Mononuclear cell (primary cell): ENCODE measurements around the gene CRADD. TPM values are rescaled to one million over a fixed set of nuclear protein-coding genes. Genes with fewer than 3 reads are reported as not detected.
"Not testable (repeated sequence)": the region's sequence is repeated elsewhere in the genome, so short reads cannot be mapped to it uniquely, and the experiment has no call there.

Experiments
- H3K27me3 ChIP-seq: 2 replicates; pipeline ENCODE4 v1.6.0; 2011; ENCODE audit warnings: low read length, control low read depth; ENCODE audit not compliant: insufficient read depth
- H3K4me1 ChIP-seq: 2 replicates; pipeline ENCODE4 v1.5.1; 2011; ENCODE audit warnings: mild to moderate bottlenecking, low read length, control low read depth; ENCODE audit not compliant: insufficient read depth
- H3K4me3 ChIP-seq: 2 replicates; pipeline ENCODE4 v1.5.1; 2011; ENCODE audit warnings: mild to moderate bottlenecking, low read length, moderate library complexity
- H3K9me3 ChIP-seq: 2 replicates; pipeline ENCODE4 v1.5.1; 2011; ENCODE audit warnings: low read depth, mild to moderate bottlenecking, control low read depth, low read length
- total RNA-seq: library from RNA; depleted of rRNA; stranded (reverse); fragments of >200 nt; gene quantifications from one replicate; pipeline ENCODE4 v1.2.3, GENCODE V29; 2012

Gene CRADD
- total RNA-seq, 1 donor: 7.5 TPM

DNA sequence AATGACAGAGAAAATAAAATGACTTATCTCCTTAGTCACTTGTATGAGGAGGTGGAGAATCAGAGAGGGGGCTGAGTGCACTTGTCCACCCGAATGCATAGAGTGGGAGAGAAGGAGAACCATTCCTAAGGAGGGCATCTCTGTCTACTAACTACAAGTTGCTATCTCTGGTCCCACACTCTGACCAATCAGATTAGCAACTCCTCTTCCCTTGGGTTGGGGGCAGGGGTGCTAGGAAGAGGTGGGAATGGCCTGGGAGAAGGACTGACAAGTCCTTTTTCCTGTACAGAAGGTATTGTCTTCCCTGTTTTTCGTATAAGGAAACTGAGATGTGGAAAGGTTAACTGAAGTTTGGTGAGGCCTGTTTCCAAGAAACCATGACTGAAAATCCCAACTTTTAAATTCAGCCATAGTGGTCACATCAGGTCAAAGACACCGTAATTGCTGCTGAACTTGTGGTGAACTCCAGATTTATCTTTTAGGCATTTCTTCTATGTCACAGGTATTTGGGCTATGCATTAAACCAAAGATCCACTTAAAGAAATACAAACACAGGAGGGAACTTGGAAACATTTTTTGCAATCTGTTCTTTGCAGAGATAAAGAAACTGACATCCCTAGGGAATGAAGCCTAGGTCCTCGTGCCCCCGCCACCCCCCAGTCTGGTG lies 207.8 kb downstream of the CRADD start:
- Histone ChIP-seq H3K9me3 (no peaks in the 10 kb centered on the region), H3K27me3 (no peaks in the 10 kb centered on the region), H3K4me1 (peaks cover 4% of the 10 kb centered on the region), H3K4me3 (no peak overlapping the region)

DNA sequence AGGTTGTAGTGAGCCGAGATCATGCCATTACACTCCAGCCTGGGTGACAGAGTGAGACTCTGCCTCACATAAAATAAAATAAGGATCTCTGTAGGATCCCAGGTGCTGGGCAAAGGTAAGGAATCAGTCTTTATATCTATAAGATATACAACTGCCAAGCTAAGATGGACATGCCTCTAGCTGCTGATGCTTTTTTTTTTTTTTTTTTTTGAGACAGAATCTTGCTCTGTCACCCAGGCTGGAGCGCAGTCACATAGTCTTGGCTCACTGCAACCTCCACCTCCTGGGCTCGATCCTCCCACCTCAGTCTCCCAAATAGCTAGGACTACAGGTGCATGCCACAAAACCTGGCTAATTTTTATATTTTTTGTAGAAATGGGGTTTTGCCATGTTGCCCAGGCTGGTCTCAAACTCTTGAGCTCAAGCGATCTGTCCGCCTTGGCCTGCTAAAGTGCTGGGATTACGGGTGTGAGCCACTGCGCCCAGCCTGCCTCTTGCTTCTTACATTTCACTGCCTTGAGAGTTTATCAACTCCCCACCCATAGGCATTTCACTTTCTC lies 208.9 kb downstream of the CRADD start:
- H3K27me3 ChIP-seq, H3K4me3 ChIP-seq, H3K9me3 ChIP-seq, H3K4me1 ChIP-seq: not testable (repeated sequence)

DNA sequence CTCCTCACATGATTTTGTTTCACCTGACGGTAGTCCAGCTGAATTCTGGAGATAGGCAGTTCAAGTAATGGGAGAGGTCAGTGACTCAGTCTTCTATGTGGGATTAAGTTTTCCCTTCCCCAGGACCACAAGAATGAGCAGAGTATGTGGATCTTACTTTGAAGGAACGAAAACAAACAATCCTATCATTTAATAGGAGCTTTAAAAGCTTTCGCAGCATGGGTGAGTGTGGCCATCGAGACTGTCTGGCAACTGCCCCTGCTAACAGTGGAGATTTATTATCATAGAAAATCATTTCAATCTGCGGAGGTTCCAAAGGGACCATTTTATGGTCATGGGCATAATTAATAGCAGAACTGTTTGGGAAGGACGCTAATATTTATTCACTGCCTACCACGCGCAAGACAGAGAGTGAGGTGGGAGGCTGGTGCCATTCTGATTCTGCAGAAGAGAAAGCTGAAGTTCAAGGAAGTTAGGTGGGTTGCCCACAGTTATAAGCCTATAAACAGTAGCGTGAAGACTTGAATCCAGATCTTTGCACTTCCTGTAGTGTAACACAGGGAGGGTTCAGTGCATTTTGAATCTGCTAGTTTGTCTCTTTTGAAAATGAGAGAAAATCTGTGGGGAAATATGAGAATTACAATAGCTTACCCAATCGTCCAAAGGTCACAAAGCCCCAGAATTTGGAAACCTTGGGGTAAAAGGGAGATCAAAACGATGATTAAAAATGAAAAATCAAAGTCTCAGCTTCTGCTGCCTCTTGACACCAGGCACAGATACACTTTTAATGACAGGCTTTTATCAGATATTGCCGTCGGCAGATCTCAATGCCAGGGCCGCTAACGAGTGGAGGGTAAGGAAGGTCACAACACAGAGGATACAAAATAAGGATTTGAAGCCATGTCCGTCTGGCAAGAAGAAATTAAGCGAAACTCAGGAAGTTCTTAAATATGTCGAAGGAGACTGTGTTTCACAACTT lies 209.6 kb downstream of the CRADD start:
- no peaks in the 10 kb centered on the region for H3K27me3 ChIP-seq
- no peak overlapping the region for H3K4me3 ChIP-seq
- H3K4me1 ChIP-seq: no peaks in the 10 kb centered on the region
- H3K9me3 ChIP-seq: no peaks in the 10 kb centered on the region

DNA sequence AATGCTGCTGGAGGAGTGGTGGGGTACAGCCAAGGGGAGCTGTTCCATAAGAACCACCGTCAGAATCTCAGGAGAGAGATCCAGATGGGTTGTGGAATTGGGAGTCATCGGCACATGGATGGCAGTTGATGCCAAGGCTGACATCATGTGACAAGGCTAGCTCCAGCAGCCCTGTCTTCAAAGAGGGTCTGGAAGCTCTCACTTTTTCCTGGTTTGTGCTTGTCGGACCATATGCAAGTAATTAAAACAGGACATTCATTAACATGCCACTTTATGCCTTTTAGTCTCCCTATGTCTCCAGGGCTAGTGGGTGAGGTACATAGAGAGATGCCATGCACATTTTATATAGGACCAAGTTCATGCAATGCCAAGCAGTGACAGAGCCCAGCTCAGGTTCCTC lies 211.8 kb downstream of the CRADD start:
- no peak overlapping the region for H3K4me3 ChIP-seq
- H3K4me1 ChIP-seq: no peaks in the 10 kb centered on the region
- no peaks in the 10 kb centered on the region for H3K9me3 ChIP-seq
- H3K27me3 ChIP-seq: no peaks in the 10 kb centered on the region

DNA sequence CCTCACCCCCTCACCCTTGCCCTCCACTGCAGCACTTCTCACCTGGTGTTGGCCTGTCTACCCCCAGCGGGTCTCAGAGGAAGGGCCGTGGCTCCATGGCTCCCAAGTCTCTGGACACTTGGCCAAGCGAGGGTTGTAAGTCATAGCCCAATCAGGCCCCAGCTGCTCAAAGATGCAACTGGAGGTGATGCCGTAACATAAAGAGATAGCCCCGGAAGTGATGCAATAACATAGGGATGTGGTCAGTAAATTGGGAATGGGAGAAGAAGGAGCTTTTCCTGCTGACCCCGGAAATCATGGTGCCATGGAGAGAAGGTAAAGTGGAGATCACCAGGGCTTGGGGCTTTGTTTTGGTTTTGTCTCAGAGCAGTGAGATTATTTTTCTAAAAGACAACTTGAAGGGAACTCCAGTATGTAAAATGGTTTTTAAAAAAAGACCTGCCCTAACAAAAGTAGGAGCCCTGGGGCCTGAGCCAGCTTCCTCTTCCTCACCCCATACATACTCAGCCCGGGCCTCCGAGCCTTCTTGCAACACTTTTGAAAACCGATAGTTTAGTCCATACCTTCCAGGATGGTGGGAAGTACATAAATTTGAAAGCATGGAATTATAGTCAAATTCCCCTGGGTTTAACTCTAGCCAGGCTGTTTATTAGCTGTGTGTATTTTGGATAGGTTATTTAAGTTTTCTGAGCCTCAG lies 212.5 kb downstream of the CRADD start:
- H3K4me3 ChIP-seq: no peak overlapping the region
- H3K9me3 ChIP-seq: no peaks in the 10 kb centered on the region
- no peaks in the 10 kb centered on the region for H3K27me3 ChIP-seq
- H3K4me1 ChIP-seq: peaks cover 4% of the 10 kb centered on the region

DNA sequence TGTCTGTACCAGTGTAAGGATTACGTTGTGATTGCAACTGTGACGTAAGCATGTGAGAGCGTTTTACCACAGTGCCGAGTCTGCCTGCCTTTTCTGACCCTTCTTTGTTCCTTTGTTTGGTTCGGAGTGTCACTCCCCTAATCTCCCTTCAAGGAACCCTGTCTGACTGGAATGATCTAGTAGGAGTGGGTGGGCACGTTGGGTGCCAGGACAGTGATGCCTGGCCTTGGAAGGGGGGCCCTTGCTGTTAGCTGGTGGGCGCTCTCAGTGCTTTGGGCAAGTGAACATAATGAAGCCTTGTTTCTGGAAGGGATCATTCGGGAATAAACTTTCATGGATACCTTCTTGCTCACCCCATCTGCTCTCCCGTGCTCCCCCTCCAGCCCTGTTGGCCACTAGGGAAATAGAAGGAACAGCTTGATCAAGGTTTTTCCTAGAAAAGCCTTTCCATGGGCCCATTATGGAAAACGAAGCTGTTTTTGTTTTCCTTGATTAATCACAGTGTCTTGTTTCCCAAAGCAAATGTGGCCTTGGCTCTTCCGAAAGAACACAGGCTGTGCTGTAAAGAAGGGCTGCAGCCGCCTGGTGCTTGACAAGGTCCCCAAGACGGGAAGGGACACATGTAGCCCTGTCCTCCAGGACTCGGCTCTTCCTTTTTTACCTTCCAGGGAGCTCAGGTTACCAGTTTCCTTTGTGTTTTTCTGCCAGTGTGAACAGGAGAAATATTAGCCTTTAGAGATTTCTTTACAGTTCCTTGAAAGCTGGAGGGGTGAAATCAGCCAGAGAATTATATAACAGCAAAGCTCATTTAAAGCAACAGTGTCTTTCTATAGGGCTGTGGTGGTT lies 215.5 kb downstream of the CRADD start:
- H3K4me1 ChIP-seq: peaks cover 6% of the 10 kb centered on the region
- no peaks in the 10 kb centered on the region for H3K27me3 ChIP-seq
- H3K9me3 ChIP-seq: no peaks in the 10 kb centered on the region
- H3K4me3 ChIP-seq: no peak overlapping the region

DNA sequence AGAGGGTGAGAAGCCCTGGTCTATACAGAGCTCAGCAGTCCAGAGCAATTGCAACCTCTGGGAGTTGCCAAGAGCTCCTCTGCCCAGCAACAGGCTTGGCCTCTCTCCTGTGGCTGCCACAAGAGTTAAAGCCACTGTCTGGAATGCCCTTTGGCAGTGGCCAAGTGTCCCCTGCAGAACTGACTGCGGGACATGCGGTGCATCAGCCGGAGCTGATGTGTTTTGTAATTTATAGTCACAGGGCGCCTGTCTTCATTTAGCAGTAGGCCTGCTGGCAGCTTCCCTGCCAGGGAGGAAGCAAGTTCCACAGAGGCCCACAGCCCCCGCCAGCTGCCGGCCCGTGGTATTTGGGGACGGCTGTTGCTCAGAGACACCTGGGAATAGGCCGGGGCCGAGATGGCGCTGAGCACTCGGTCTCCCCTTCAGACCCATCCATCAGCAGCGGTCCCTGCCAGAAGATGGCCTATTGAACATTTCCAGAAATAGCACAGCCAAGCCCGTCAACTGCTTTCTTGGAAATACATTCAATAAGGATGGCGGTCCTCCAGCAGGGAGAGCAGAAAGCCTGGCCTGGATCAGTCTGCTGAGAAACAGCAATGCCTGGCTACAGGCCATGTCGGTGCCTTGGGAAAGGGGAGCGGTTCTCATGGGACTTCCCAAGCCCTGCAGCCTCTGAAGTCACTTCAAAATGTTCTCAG lies 217.4 kb downstream of the CRADD start:
- H3K27me3 ChIP-seq: no peaks in the 10 kb centered on the region
- peaks cover 13% of the 10 kb centered on the region for H3K4me1 ChIP-seq

DNA sequence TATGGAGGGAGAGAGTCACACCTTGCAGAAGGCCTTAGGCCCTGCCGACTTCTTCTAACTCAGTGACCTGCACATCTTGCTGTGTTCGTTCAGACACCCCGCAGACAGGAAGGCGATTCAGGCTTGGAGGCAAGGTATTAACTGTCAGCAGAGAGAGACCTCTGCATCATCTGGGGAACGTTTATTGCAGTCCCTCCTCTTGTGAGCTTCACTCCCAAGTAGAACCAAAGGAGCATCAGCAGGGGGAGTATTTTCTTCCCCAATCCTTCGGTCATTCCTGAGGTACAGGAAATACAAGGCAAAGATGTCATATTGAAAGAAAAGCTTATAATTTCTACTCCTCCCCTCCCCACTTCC lies 217.9 kb downstream of the CRADD start:
- Histone ChIP-seq H3K4me1 (peaks cover 13% of the 10 kb centered on the region), H3K27me3 (no peaks in the 10 kb centered on the region), H3K4me3 (no peak overlapping the region), H3K9me3 (no peaks in the 10 kb centered on the region)

More for the DNA sequence above, 217.4 kb downstream of the CRADD start:
- Histone ChIP-seq H3K9me3 (no peaks in the 10 kb centered on the region), H3K4me3 (no peak overlapping the region)

DNA sequence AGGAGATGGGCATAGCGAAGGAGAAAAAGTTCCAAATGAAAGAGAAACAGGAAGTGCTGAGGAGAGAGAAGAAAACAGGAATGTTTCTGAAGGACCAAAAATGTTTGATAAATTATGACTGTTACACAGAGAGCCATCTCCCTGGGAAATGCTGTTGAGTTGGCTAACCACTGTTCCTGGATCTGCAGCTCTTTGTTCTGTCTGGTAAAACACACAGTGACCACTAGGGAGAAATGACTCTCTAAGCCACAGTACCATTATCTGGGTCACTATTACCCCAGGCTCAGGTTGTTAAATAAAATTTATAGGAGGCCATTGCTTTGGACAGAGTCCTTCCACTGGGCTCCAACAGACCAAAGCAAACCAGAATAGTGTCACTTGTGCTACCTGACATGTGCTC lies 219.3 kb downstream of the CRADD start:
- Histone ChIP-seq H3K27me3 (no peaks in the 10 kb centered on the region), H3K4me1 (peaks cover 13% of the 10 kb centered on the region), H3K4me3 (no peak overlapping the region), H3K9me3 (no peaks in the 10 kb centered on the region)

DNA sequence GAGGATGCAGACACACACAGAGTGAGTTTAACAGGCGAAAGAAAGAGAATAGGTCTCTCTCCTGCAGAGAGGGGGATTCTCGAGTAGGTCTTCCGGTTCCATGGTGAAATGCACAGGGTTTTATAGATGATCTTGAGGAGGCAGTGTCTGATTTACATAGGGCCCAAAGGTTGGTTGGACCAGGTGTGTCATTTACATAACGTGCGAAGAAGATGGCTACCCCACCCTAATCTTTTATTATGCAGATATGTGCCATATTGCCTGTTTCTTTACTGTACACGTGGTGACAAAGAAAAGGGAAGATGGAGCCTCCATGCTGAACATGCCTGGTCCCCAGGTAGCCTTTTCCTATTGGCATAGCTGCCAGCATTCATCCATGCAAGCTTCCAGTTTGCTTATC lies 219.8 kb downstream of the CRADD start:
- Histone ChIP-seq H3K27me3 (no peaks in the 10 kb centered on the region), H3K4me1 (peaks cover 13% of the 10 kb centered on the region), H3K9me3 (no peaks in the 10 kb centered on the region), H3K4me3 (no peak overlapping the region)

DNA sequence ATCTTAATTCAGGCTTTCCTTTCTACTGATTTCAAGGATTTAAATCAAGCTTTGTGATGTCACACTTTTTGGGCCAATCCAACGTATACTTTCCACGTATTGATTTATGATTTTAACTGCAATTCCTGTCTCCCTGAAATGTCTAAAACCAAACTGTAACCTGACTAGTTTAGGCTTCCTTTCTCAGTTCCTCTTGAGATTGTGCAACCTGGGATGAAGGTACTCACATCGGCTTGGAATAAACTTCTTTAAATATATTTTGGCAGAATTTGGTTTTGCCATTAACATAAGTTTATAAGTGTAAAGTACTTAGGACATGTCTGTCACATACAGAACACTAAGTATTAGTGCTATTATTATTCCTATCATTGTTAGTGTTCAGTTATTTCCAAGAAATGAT lies 224.6 kb downstream of the CRADD start:
- H3K9me3 ChIP-seq: no peaks in the 10 kb centered on the region
- H3K27me3 ChIP-seq: no peaks in the 10 kb centered on the region
- no peak overlapping the region for H3K4me3 ChIP-seq
- peaks cover 7% of the 10 kb centered on the region for H3K4me1 ChIP-seq

DNA sequence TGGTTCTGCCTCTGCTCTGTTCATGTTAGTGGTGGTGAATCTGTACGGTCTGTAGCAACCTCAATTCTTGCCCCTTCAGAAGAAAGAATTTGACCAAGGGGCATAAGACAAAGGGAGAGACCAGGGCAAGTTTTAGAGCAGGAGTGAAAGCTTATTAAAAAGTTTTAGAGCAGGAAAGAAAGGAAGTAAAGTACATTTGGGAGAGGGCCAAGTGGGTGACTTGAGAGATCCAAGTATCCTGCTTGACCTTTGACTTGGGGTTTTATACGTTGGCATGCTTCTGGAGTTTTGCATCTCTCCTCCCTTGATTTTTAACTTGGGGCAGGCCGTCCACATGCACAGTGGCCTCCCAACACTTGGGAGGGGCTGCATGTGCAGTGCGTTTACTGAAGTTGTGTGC lies 225.0 kb downstream of the CRADD start:
- Histone ChIP-seq H3K9me3 (no peaks in the 10 kb centered on the region), H3K27me3 (no peaks in the 10 kb centered on the region), H3K4me3 (no peak overlapping the region), H3K4me1 (peaks cover 7% of the 10 kb centered on the region)

DNA sequence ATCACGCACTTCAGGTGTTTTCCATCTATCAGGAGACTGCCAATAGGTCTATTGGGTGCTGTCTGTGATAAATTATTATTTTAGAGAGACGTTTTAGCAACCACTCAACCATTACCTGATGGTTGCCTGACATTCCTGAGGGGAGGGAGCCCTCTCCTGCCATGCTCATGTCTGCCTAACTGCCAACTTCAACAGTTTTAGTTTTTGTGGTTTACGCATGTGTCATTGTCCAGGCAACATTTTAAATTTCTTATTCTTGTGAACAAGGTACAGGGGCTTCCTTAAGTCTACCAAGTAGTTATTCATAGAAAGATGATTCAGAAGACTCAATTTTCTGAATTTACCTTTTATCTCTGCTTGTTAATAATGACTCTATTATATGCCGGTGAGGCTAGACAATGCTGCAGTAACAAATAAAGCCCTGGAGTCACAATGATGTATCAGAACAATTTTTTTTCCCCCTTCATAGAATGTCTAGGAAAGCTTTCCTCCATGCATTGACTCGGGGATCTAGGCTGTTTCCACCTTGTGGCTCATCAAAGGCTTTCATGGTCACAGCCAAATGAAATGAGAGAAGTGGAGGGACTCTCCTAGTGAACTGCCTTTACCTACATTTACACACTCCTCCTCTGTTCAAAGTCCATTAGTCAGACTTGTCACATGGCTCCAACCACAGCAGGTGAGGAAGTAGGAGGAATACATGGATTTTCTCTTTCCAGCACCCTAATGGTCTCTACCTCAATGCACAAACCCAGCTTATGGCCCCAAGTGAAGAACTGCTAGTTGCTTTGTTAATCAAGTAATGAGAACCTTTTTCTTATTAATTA lies 225.8 kb downstream of the CRADD start:
- Histone ChIP-seq H3K27me3 (no peaks in the 10 kb centered on the region), H3K4me1 (peaks cover 7% of the 10 kb centered on the region), H3K9me3 (no peaks in the 10 kb centered on the region), H3K4me3 (no peak overlapping the region)
